ENCODE data around the gene LETMD1. TPM values are rescaled to one million over a fixed set of nuclear protein-coding genes. Genes with fewer than 3 reads are reported as not detected.

LETMD1 gene
- total RNA-seq, 2 experiments from 2014 or later: 53.9 to 103 TPM

- Histone ChIP-seq H3K9me2 (ENCODE audit: insufficient read depth, low read length) (no peaks in the 10 kb centered on the region), H3K79me2 (ENCODE audit: insufficient read depth, low read depth, low read length) (peaks cover 84% of the 10 kb centered on the region), H3K4me1 (ENCODE audit: insufficient read depth, low read length, poor library complexity, severe bottlenecking) (peaks cover 22% of the 10 kb centered on the region), H4K20me1 (ENCODE audit: insufficient read depth, low read length) (0 out of 2 replicates have a peak, but pooled peaks cover 14% of the 10 kb centered on the region), H3K4me3 (ENCODE audit: low read depth, low read length, poor library complexity, severe bottlenecking) (no peak overlapping the region), H2AFZ (ENCODE audit: low read length) (no peak overlapping the region), H3K36me3 (ENCODE audit: insufficient read depth, low read length) (peaks cover 16% of the 10 kb centered on the region), H3K27ac (ENCODE audit: low read depth, low read length, poor library complexity, severe bottlenecking) (no peak overlapping the region), H3K4me2 (ENCODE audit: low read length) (no peak overlapping the region), H3K9me3 (ENCODE audit: low read length) (no peaks in the 10 kb centered on the region)
- no peak for DNase-seq (ENCODE audit: low spot score)
- intact Hi-C loops (cut with micrococcal nuclease; ENCODE audit: unreplicated experiment): no loop called here
- TF ChIP-seq CTCF (conservative IDR thresholded peaks at IDR 0.05; ENCODE audit: low read length) (no peak), EZH2phosphoT487 (IDR thresholded peaks at IDR 0.05; ENCODE audit: borderline replicate concordance, low read depth, low read length) (no peak)
- ChIA-PET POLR2A (interaction anchor here (0.5 to 0.9 kb wide), 4 partner anchors 9 to 300 kb away, joined by 3 to 5 read pairs (median 4); no protein-coding TSS in a partner anchor), CTCF (ENCODE audit: unreplicated experiment) (no interaction called here)
- no TSS peak for BruUV-seq (replicated peaks)
These were observed 26.4 kb upstream of the LETMD1 start for GRCh38 chr12:51021694-51022093.

- peak overlapping the region; percentile 90 for H3K4me3 ChIP-seq (ENCODE audit: low read depth, low read length, poor library complexity, severe bottlenecking)
- no peaks in the 10 kb centered on the region for H3K9me2 ChIP-seq (ENCODE audit: insufficient read depth, low read length)
- no peak for TF ChIP-seq EZH2phosphoT487 (IDR thresholded peaks at IDR 0.05; ENCODE audit: borderline replicate concordance, low read depth, low read length)
- intact Hi-C loops (cut with micrococcal nuclease; ENCODE audit: unreplicated experiment): no loop called here
- H3K9me3 ChIP-seq (ENCODE audit: low read length): no peaks in the 10 kb centered on the region
- ChIA-PET CTCF (ENCODE audit: unreplicated experiment) (no interaction called here), POLR2A (no interaction called here)
- H3K36me3 ChIP-seq (ENCODE audit: insufficient read depth, low read length): peaks cover 12% of the 10 kb centered on the region; the same call in 1 of the 2 replicates
- no TSS peak for BruUV-seq (replicated peaks)
- no peak overlapping the region for H2AFZ ChIP-seq (ENCODE audit: low read length)
- DNase-seq (ENCODE audit: low spot score): no peak
- H3K4me2 ChIP-seq (ENCODE audit: low read length): peak overlapping the region; percentile 94
- H3K79me2 ChIP-seq (ENCODE audit: insufficient read depth, low read depth, low read length): peaks cover 66% of the 10 kb centered on the region
- H3K27ac ChIP-seq (ENCODE audit: low read depth, low read length, poor library complexity, severe bottlenecking): no peak overlapping the region
- H3K4me1 ChIP-seq (ENCODE audit: insufficient read depth, low read length, poor library complexity, severe bottlenecking): peaks cover 40% of the 10 kb centered on the region
- H4K20me1 ChIP-seq (ENCODE audit: insufficient read depth, low read length): 0 out of 2 replicates have a peak, but pooled peaks cover 10% of the 10 kb centered on the region
These were observed 24.3 kb upstream of the LETMD1 start for GRCh38 chr12:51023625-51024382.

- no peak for DNase-seq (ENCODE audit: low spot score)
- Histone ChIP-seq H3K9me2 (ENCODE audit: insufficient read depth, low read length) (no peaks in the 10 kb centered on the region), H3K4me2 (ENCODE audit: low read length) (peak overlapping the region; percentile 94), H3K4me3 (ENCODE audit: low read depth, low read length, poor library complexity, severe bottlenecking) (peak overlapping the region; percentile 90), H3K9me3 (ENCODE audit: low read length) (no peaks in the 10 kb centered on the region), H3K27ac (ENCODE audit: low read depth, low read length, poor library complexity, severe bottlenecking) (peak overlapping the region; percentile 33), H4K20me1 (ENCODE audit: insufficient read depth, low read length) (0 out of 2 replicates have a peak, but pooled peaks cover 10% of the 10 kb centered on the region), H2AFZ (ENCODE audit: low read length) (peak overlapping the region; percentile 79), H3K4me1 (ENCODE audit: insufficient read depth, low read length, poor library complexity, severe bottlenecking) (peaks cover 40% of the 10 kb centered on the region), H3K79me2 (ENCODE audit: insufficient read depth, low read depth, low read length) (peaks cover 53% of the 10 kb centered on the region), H3K36me3 (ENCODE audit: insufficient read depth, low read length) (peaks cover 6% of the 10 kb centered on the region; the same call in 1 of the 2 replicates)
- ChIA-PET CTCF (ENCODE audit: unreplicated experiment) (interaction anchor here (1.4 kb wide), 1 partner anchor 193 kb away, joined by 4 read pairs; the partner anchor contains the start of gene POU6F1), POLR2A (interaction anchor here (0.6 to 1.8 kb wide), 7 partner anchors 10 to 205 kb away, joined by 3 to 8 read pairs (median 4); no protein-coding TSS in a partner anchor)
- TF ChIP-seq EZH2phosphoT487 (IDR thresholded peaks at IDR 0.05; ENCODE audit: borderline replicate concordance, low read depth, low read length) (no peak), CTCF (conservative IDR thresholded peaks at IDR 0.05; ENCODE audit: low read length) (no peak)
- BruUV-seq (replicated peaks): no TSS peak
- intact Hi-C loops (cut with micrococcal nuclease; ENCODE audit: unreplicated experiment): loop anchor here (5.0 kb wide), 1 partner anchor 212 kb away; the partner anchor contains the start of gene DAZAP2
These were observed 22.7 kb upstream of the LETMD1 start for GRCh38 chr12:51025338-51025835.
